Spleen (tissue), 11 donors: ENCODE measurements around the gene C2orf72. TPM values are rescaled to one million over a fixed set of nuclear protein-coding genes. Genes with fewer than 3 reads are reported as not detected.

Source experiments
- DNase-seq: peaks from one replicate; pipeline ENCODE4 v3.0.0-alpha.2; 2020
- H3K27ac ChIP-seq, 8 donors: fragments of 200-600 bp; sonication (generic) in 7 of 8; 1 replicate in 4 of 8; 2 replicates in 4 of 8; pipeline versions ENCODE4 v1.5.0 to v1.8.0; 2016 to 2021; ENCODE audit warnings: inconsistent platforms in 4 of 8, mild to moderate bottlenecking in 4 of 8, moderate library complexity in 1 of 8
- H3K27me3 ChIP-seq, 7 donors: fragments of 200-600 bp; sonication (generic) in 6 of 7; replicated peaks in 1 of 7; 1 replicate in 4 of 7; 2 replicates in 3 of 7; pipeline versions ENCODE4 v1.5.0 to v1.8.0; 2016 to 2021; ENCODE audit warnings: inconsistent platforms in 3 of 7, mild to moderate bottlenecking in 1 of 7
- H3K36me3 ChIP-seq, 6 donors: fragments of 200-600 bp; sonication (generic) in 5 of 6; 1 replicate in 4 of 6; 2 replicates in 2 of 6; pipeline versions ENCODE4 v1.5.0 to v1.8.0; 2016 to 2021; ENCODE audit warnings: inconsistent platforms in 2 of 6
- H3K4me1 ChIP-seq, 6 donors: fragments of 200-600 bp; sonication (generic) in 5 of 6; 1 replicate in 3 of 6; 2 replicates in 3 of 6; pipeline versions ENCODE4 v1.5.0 to v1.8.0; 2016 to 2021; ENCODE audit warnings: inconsistent platforms in 3 of 6
- H3K4me3 ChIP-seq, 8 donors: fragments of 200-600 bp; sonication (generic) in 7 of 8; 1 replicate in 4 of 8; 2 replicates in 4 of 8; pipeline versions ENCODE4 v1.5.0 to v1.8.0; 2016 to 2021; ENCODE audit warnings: inconsistent platforms in 4 of 8, mild to moderate bottlenecking in 4 of 8, moderate library complexity in 2 of 8
- H3K9me3 ChIP-seq, 8 donors: fragments of 200-600 bp; sonication (generic) in 7 of 8; 1 replicate in 4 of 8; 2 replicates in 4 of 8; pipeline versions ENCODE4 v1.5.0 to v1.8.0; 2016 to 2021; ENCODE audit warnings: inconsistent platforms in 4 of 8
- CTCF ChIP-seq, 11 experiments: fragments of 200-600 bp in 7 of 11; fragments of 450-650 bp in 4 of 11; sonication (generic) in 4 of 11; IDR thresholded peaks in 8 of 11; conservative IDR thresholded peaks in 3 of 11; 1 replicate in 7 of 11; 2 replicates in 4 of 11; pipeline versions ENCODE4 v1.4.0 to v1.8.0; 2016 to 2021; ENCODE audit warnings: antibody characterized with exemption in 11 of 11, inconsistent platforms in 4 of 11, mild to moderate bottlenecking in 1 of 11
- POLR2A ChIP-seq, 3 donors: fragments of 450-650 bp; IDR thresholded peaks; one replicate each; pipeline ENCODE4 v1.5.1; 2017; ENCODE audit warnings: antibody characterized with exemption in 3 of 3, mild to moderate bottlenecking in 1 of 3
- POLR2AphosphoS5 ChIP-seq, 3 donors: sonication (generic); formaldehyde crosslinking; IDR thresholded peaks; one replicate each; pipeline ENCODE4 v1.5.1; 2017; ENCODE audit warnings: antibody characterized with exemption in 3 of 3
- WGBS, 5 donors: extraction: QIAGEN DNeasy Blood & Tissue Kit in 3 of 5; methylation state at CpG; one replicate each; pipeline versions ENCODE4 v1.1.5 to v1.1.7; 2013 to 2018; 5-methylcytosine and 5-hydroxymethylcytosine counted together
- intact Hi-C: fragments of 100-400 bp; cut with DNase I; formaldehyde crosslinking; loops from one replicate; pipeline ENCODE4 v1.15.0; 2023; ENCODE audit warnings: low total_unique reads
- polyA plus RNA-seq, 3 donors: library from polyadenylated mRNA; stranded (reverse); fragments of 200-250 nt; gene quantifications; one replicate each; pipeline ENCODE4 v1.2.1, GENCODE V29; 2013
- total RNA-seq, 7 donors: library from RNA; depleted of rRNA in 3 of 7; stranded (reverse); fragments of >200 nt in 3 of 7; fragmentation: NEBNext Ultra II Directional in 4 of 7; extraction: Animal tissue kit (Norgen Biotek cat#: 25700) in 4 of 7; gene quantifications; one replicate each; pipeline versions ENCODE4 v1.1.0 to v1.2.1, GENCODE V29; 2016 to 2021
- donor health status: healthy with polysubstance abuse.
- donor health status: DM: no; HTN: no; CAD: no; lungs with moderate emphysema.
- donor health status: DM: no; HTN: no; CAD: no.
- donor health status: Bipolar disorder and iron deficiency.
- donor health status: healthy.
- donor health status: DM: no; HTN: no; CAD: no.
- donor health status: DM: yes; HTN: yes; CAD: no.

Gene C2orf72
- total and polyA plus RNA-seq, 10 donors = not detected

GRCh38 chr2:231043796-231044195, 6.5 kb downstream of the C2orf72 start:
- H3K27me3 ChIP-seq = peaks cover 0 to 61% (median 19%) of the 10 kb centered on the region in 7 donors
- 89 to 94% (median 91%) methylated on average over 4 of the region's 4 CpGs for WGBS, 5 donors
- no peak overlapping the region for H3K27ac ChIP-seq
- intact Hi-C loops = no loop called here
- peaks cover 0 to 1% (median 0%) of the 10 kb centered on the region in 6 donors for H3K4me1 ChIP-seq
- no peaks in the 10 kb centered on the region for H3K36me3 ChIP-seq
- TF ChIP-seq CTCF (IDR thresholded peaks at IDR 0.05 in 8 of 11, conservative IDR thresholded peaks at IDR 0.05 in 3 of 11) (no peak), POLR2A (IDR thresholded peaks at IDR 0.05) (no peak), POLR2AphosphoS5 (IDR thresholded peaks at IDR 0.05) (no peak)
- H3K9me3 ChIP-seq = no peaks in the 10 kb centered on the region
- DNase-seq = no peak
- no peak overlapping the region for H3K4me3 ChIP-seq

- WGBS, 5 donors = 75 to 92% (median 87%) methylated on average over 5 of the region's 5 CpGs
- H3K9me3 ChIP-seq = no peaks in the 10 kb centered on the region
- H3K36me3 ChIP-seq = no peaks in the 10 kb centered on the region
- H3K4me3 ChIP-seq = no peak overlapping the region
- TF ChIP-seq POLR2AphosphoS5 (IDR thresholded peaks at IDR 0.05) = no peak
- no peak for TF ChIP-seq POLR2A (IDR thresholded peaks at IDR 0.05)
- no peak for TF ChIP-seq CTCF (IDR thresholded peaks at IDR 0.05 in 8 of 11, conservative IDR thresholded peaks at IDR 0.05 in 3 of 11)
- peaks cover 0 to 2% (median under 1%) of the 10 kb centered on the region in 6 donors for H3K4me1 ChIP-seq
- DNase-seq = no peak
- H3K27me3 ChIP-seq = peaks cover 0 to 56% (median 0%) of the 10 kb centered on the region in 7 donors
- H3K27ac ChIP-seq = no peak overlapping the region
- intact Hi-C loops = no loop called here
These were observed 9.6 kb downstream of the C2orf72 start for GRCh38 chr2:231046916-231047273.

GRCh38 chr2:231047274-231047922, 10.1 kb downstream of the C2orf72 start:
- H3K27ac ChIP-seq = no peak overlapping the region
- H3K9me3 ChIP-seq = no peaks in the 10 kb centered on the region
- peaks cover 0 to 56% (median 0%) of the 10 kb centered on the region in 7 donors for H3K27me3 ChIP-seq
- intact Hi-C loops = no loop called here
- no peak for DNase-seq
- 81 to 86% (median 83%) methylated on average over 6 to 8 of the region's 8 CpGs for WGBS, 5 donors
- H3K4me3 ChIP-seq = no peak overlapping the region
- H3K36me3 ChIP-seq = no peaks in the 10 kb centered on the region
- peaks cover 0 to 7% (median 5%) of the 10 kb centered on the region in 6 donors for H3K4me1 ChIP-seq
- no peak for TF ChIP-seq CTCF (IDR thresholded peaks at IDR 0.05 in 8 of 11, conservative IDR thresholded peaks at IDR 0.05 in 3 of 11)
- TF ChIP-seq POLR2AphosphoS5 (IDR thresholded peaks at IDR 0.05) = no peak
- TF ChIP-seq POLR2A (IDR thresholded peaks at IDR 0.05) = no peak

- no peak for DNase-seq
- Histone ChIP-seq H3K36me3 (no peaks in the 10 kb centered on the region), H3K27ac (no peak overlapping the region), H3K4me3 (no peak overlapping the region), H3K4me1 (peaks cover 0 to 15% (median 12%) of the 10 kb centered on the region in 6 donors), H3K27me3 (peaks cover 0 to 52% (median 0%) of the 10 kb centered on the region in 7 donors), H3K9me3 (no peaks in the 10 kb centered on the region)
- WGBS, 5 donors = 69 to 87% (median 80%) methylated on average over 9 to 10 of the region's 10 CpGs
- TF ChIP-seq POLR2A (IDR thresholded peaks at IDR 0.05) (no peak), POLR2AphosphoS5 (IDR thresholded peaks at IDR 0.05) (no peak), CTCF (IDR thresholded peaks at IDR 0.05 in 8 of 11, conservative IDR thresholded peaks at IDR 0.05 in 3 of 11) (no peak)
- intact Hi-C loops = no loop called here
These were observed 10.9 kb downstream of the C2orf72 start for GRCh38 chr2:231047923-231048915.
